Activated CD4-positive, alpha-beta memory T cell treated with anti-CD3 and anti-CD28 coated beads for 36 hours (primary cell): ENCODE data around the gene SPTBN5. TPM values are rescaled to one million over a fixed set of nuclear protein-coding genes. Genes with fewer than 3 reads are reported as not detected.

Experiments
- CTCF ChIA-PET: fragments of 350-600 bp; sonication (Branson Sonifier 250); formaldehyde crosslinking; loops from one replicate; lab custom pipeline; 2021; ENCODE audit warnings: antibody characterized with exemption, inconsistent platforms; lab: Charles Lee
- POLR2A ChIA-PET: fragments of 350-600 bp; sonication (Branson Sonifier 250); formaldehyde crosslinking; loops from one replicate; lab custom pipeline; 2021; ENCODE audit warnings: antibody characterized with exemption; lab: Charles Lee
- DNase-seq: peaks from one replicate; pipeline ENCODE4 v3.0.0-alpha.2; 2020
- H3K27ac Mint-ChIP-seq: one replicate; pipeline ENCODE4 v1.8.0; 2021; ENCODE audit warnings: mixed read lengths
- H3K27me3 Mint-ChIP-seq: one replicate; pipeline ENCODE4 v1.8.0; 2021; ENCODE audit warnings: mixed read lengths
- H3K36me3 Mint-ChIP-seq: one replicate; pipeline ENCODE4 v1.8.0; 2021; ENCODE audit warnings: mixed read lengths
- H3K4me1 Mint-ChIP-seq: one replicate; pipeline ENCODE4 v1.8.0; 2021; ENCODE audit warnings: low read depth, mixed read lengths
- H3K4me3 Mint-ChIP-seq: one replicate; pipeline ENCODE4 v1.8.0; 2021; ENCODE audit warnings: mild to moderate bottlenecking, mixed read lengths
- H3K9me3 Mint-ChIP-seq: one replicate; pipeline ENCODE4 v1.8.0; 2021; ENCODE audit warnings: mixed read lengths
- intact Hi-C: fragments of 100-400 bp; cut with micrococcal nuclease; formaldehyde crosslinking; loops from one replicate; pipeline ENCODE4 v1.15.1; 2023
- total RNA-seq, 2 experiments: library from RNA; stranded (reverse); gene quantifications; one replicate each; pipeline ENCODE4 v1.2.3, GENCODE V29; 2021

Gene SPTBN5
- total RNA-seq, 2 experiments from 2014 or later, result 0.88 to 1.6 TPM

- no peak for DNase-seq
- Mint-ChIP-seq H3K27ac (no peak overlapping the region), H3K9me3 (no peaks in the 10 kb centered on the region), H3K4me1 (peaks cover 11% of the 10 kb centered on the region), H3K36me3 (peaks cover 10% of the 10 kb centered on the region), H3K27me3 (no peaks in the 10 kb centered on the region), H3K4me3 (no peak overlapping the region)
- intact Hi-C loops, result no loop called here
- CTCF ChIA-PET, result no interaction called here
- POLR2A ChIA-PET, result no interaction called here
Measured at GRCh38 chr15:41850482-41851166, 43.2 kb downstream of the SPTBN5 start.

- no peak for DNase-seq
- Mint-ChIP-seq H3K4me3 (no peak overlapping the region), H3K9me3 (no peaks in the 10 kb centered on the region), H3K27me3 (no peaks in the 10 kb centered on the region), H3K27ac (no peak overlapping the region), H3K36me3 (peaks cover 10% of the 10 kb centered on the region), H3K4me1 (peaks cover 11% of the 10 kb centered on the region)
- CTCF ChIA-PET, result no interaction called here
- POLR2A ChIA-PET, result no interaction called here
- intact Hi-C loops, result no loop called here
Measured at GRCh38 chr15:41849861-41850260, 44.0 kb downstream of the SPTBN5 start.

- CTCF ChIA-PET, result interaction anchor here (0.9 kb wide), 1 partner anchor 56 kb away, joined by 5 read pairs; no protein-coding TSS in a partner anchor
- Mint-ChIP-seq H3K27ac (no peak overlapping the region), H3K27me3 (no peaks in the 10 kb centered on the region), H3K4me3 (no peak overlapping the region), H3K36me3 (peaks cover 10% of the 10 kb centered on the region), H3K9me3 (no peaks in the 10 kb centered on the region), H3K4me1 (peaks cover 11% of the 10 kb centered on the region)
- DNase-seq, result no peak
- intact Hi-C loops, result no loop called here
- POLR2A ChIA-PET, result no interaction called here
Measured at GRCh38 chr15:41849204-41849603, 44.6 kb downstream of the SPTBN5 start.

- intact Hi-C loops, result no loop called here
- H3K4me3 Mint-ChIP-seq, result no peak overlapping the region
- H3K9me3 Mint-ChIP-seq, result no peaks in the 10 kb centered on the region
- H3K27ac Mint-ChIP-seq, result no peak overlapping the region
- H3K4me1 Mint-ChIP-seq, result peaks cover 11% of the 10 kb centered on the region
- no peaks in the 10 kb centered on the region for H3K27me3 Mint-ChIP-seq
- DNase-seq, result peak; percentile 85
- peaks cover 10% of the 10 kb centered on the region for H3K36me3 Mint-ChIP-seq
- CTCF ChIA-PET, result interaction anchor here (0.9 kb wide), 1 partner anchor 56 kb away, joined by 5 read pairs; no protein-coding TSS in a partner anchor
- POLR2A ChIA-PET, result no interaction called here
Measured at GRCh38 chr15:41848631-41849030, 45.2 kb downstream of the SPTBN5 start.

GRCh38 chr15:41847981-41848380 is 45.9 kb downstream of the SPTBN5 start:
- Mint-ChIP-seq H3K36me3 (peaks cover 10% of the 10 kb centered on the region), H3K9me3 (no peaks in the 10 kb centered on the region), H3K27me3 (no peaks in the 10 kb centered on the region), H3K4me3 (no peak overlapping the region), H3K27ac (no peak overlapping the region), H3K4me1 (peaks cover 11% of the 10 kb centered on the region)
- intact Hi-C loops, result no loop called here
- ChIA-PET POLR2A (no interaction called here), CTCF (interaction anchor here (0.9 kb wide), 1 partner anchor 57 kb away, joined by 5 read pairs; no protein-coding TSS in a partner anchor)
- no peak for DNase-seq

GRCh38 chr15:41847206-41847605 is 46.6 kb downstream of the SPTBN5 start:
- Mint-ChIP-seq H3K36me3 (peaks cover 10% of the 10 kb centered on the region), H3K4me3 (no peak overlapping the region), H3K4me1 (peaks cover 11% of the 10 kb centered on the region), H3K27me3 (no peaks in the 10 kb centered on the region), H3K27ac (no peak overlapping the region), H3K9me3 (no peaks in the 10 kb centered on the region)
- ChIA-PET CTCF (no interaction called here), POLR2A (no interaction called here)
- intact Hi-C loops, result no loop called here
- DNase-seq, result no peak

GRCh38 chr15:41844814-41845213 is 49.0 kb downstream of the SPTBN5 start:
- intact Hi-C loops, result no loop called here
- CTCF ChIA-PET, result no interaction called here
- POLR2A ChIA-PET, result no interaction called here
- no peak for DNase-seq
- H3K36me3 Mint-ChIP-seq, result peaks cover 10% of the 10 kb centered on the region
- H3K4me1 Mint-ChIP-seq, result peaks cover 11% of the 10 kb centered on the region
- H3K9me3 Mint-ChIP-seq, result no peaks in the 10 kb centered on the region
- no peak overlapping the region for H3K4me3 Mint-ChIP-seq
- H3K27me3 Mint-ChIP-seq, result no peaks in the 10 kb centered on the region
- H3K27ac Mint-ChIP-seq, result no peak overlapping the region

GRCh38 chr15:41843571-41843970 is 50.3 kb downstream of the SPTBN5 start:
- Mint-ChIP-seq H3K27ac (no peak overlapping the region), H3K27me3 (no peaks in the 10 kb centered on the region), H3K4me1 (peaks cover 5% of the 10 kb centered on the region), H3K4me3 (no peak overlapping the region), H3K9me3 (no peaks in the 10 kb centered on the region), H3K36me3 (peaks cover 10% of the 10 kb centered on the region)
- POLR2A ChIA-PET, result no interaction called here
- no peak for DNase-seq
- intact Hi-C loops, result no loop called here
- CTCF ChIA-PET, result no interaction called here

GRCh38 chr15:41842229-41842628 is 51.6 kb downstream of the SPTBN5 start:
- H3K4me3 Mint-ChIP-seq, result no peak overlapping the region
- DNase-seq, result no peak
- intact Hi-C loops, result no loop called here
- CTCF ChIA-PET, result no interaction called here
- POLR2A ChIA-PET, result no interaction called here
- H3K9me3 Mint-ChIP-seq, result no peaks in the 10 kb centered on the region
- H3K4me1 Mint-ChIP-seq, result no peaks in the 10 kb centered on the region
- peaks cover 4% of the 10 kb centered on the region for H3K36me3 Mint-ChIP-seq
- H3K27ac Mint-ChIP-seq, result no peak overlapping the region
- no peaks in the 10 kb centered on the region for H3K27me3 Mint-ChIP-seq

- H3K27me3 Mint-ChIP-seq, result no peaks in the 10 kb centered on the region
- no peak overlapping the region for H3K4me3 Mint-ChIP-seq
- intact Hi-C loops, result no loop called here
- H3K27ac Mint-ChIP-seq, result no peak overlapping the region
- H3K36me3 Mint-ChIP-seq, result peaks cover 2% of the 10 kb centered on the region
- POLR2A ChIA-PET, result no interaction called here
- CTCF ChIA-PET, result no interaction called here
- no peaks in the 10 kb centered on the region for H3K4me1 Mint-ChIP-seq
- H3K9me3 Mint-ChIP-seq, result no peaks in the 10 kb centered on the region
- DNase-seq, result no peak
Measured at GRCh38 chr15:41841131-41841530, 52.7 kb downstream of the SPTBN5 start.

GRCh38 chr15:41840673-41841072 is 53.2 kb downstream of the SPTBN5 start:
- no peak overlapping the region for H3K27ac Mint-ChIP-seq
- H3K4me1 Mint-ChIP-seq, result no peaks in the 10 kb centered on the region
- H3K27me3 Mint-ChIP-seq, result no peaks in the 10 kb centered on the region
- intact Hi-C loops, result no loop called here
- ChIA-PET CTCF (no interaction called here), POLR2A (interaction anchor here (0.6 kb wide), 1 partner anchor 62 kb away, joined by 3 read pairs; no protein-coding TSS in a partner anchor)
- no peaks in the 10 kb centered on the region for H3K36me3 Mint-ChIP-seq
- DNase-seq, result no peak
- no peaks in the 10 kb centered on the region for H3K9me3 Mint-ChIP-seq
- H3K4me3 Mint-ChIP-seq, result no peak overlapping the region

GRCh38 chr15:41839781-41840491 is 53.9 kb downstream of the SPTBN5 start:
- H3K27ac Mint-ChIP-seq, result no peak overlapping the region
- ChIA-PET CTCF (interaction anchor here (0.8 kb wide), 1 partner anchor 63 kb away, joined by 3 read pairs; no protein-coding TSS in a partner anchor), POLR2A (no interaction called here)
- no peaks in the 10 kb centered on the region for H3K27me3 Mint-ChIP-seq
- no peaks in the 10 kb centered on the region for H3K36me3 Mint-ChIP-seq
- H3K4me1 Mint-ChIP-seq, result peaks cover 4% of the 10 kb centered on the region
- no peak for DNase-seq
- no peak overlapping the region for H3K4me3 Mint-ChIP-seq
- H3K9me3 Mint-ChIP-seq, result no peaks in the 10 kb centered on the region
- intact Hi-C loops, result no loop called here
